Measurements from ENCODE around the gene TOMM20L. TPM values are rescaled to one million over a fixed set of nuclear protein-coding genes. Genes with fewer than 3 reads are reported as not detected.
A peak's percentile ranks its signal among the peaks of the same experiment; 100 is the strongest.

Gene TOMM20L
- total RNA-seq, 1 experiment from 2014 or later, result not detected

DNA sequence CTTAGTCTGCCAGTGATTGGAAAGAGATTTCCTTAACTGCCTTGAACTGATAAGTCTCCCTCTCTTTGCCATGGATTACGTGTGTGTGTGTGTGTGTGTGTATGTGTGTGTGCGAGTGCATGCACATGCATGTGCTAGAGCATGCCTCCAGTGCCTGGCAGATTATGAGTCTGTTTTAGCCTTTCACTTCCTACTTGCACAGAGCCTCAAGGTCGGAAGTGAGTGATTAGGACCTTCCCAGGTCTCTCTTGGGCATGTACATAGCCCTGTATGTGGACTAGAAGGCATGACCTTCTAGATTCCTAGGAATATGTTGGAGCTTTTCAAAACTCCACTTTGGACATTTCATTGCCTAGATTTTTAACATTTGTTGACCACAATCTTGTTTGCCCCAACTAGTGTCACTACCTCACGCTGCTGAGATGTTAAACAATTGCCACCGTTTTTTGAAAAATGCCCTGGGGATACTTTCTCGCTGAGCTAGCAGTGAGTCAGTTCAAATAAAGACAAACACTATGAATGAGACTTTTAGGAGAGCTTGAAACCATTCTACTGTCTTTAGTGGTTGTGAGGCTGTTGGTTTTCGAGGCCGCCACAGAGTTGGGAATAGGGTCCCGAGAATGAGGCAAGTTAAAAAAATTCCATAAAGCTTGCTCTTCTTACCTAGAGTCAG is 60.0 kb downstream of the TOMM20L start:
- Histone ChIP-seq H4K20me1 (ENCODE audit: insufficient read depth) (no peaks in the 10 kb centered on the region), H3K4me2 (peak overlapping the region; percentile 60), H3K27ac (peak overlapping the region; percentile 24), H3K4me1 (replicated peaks; ENCODE audit: insufficient read depth) (peaks cover 19% of the 10 kb centered on the region), H3K27me3 (ENCODE audit: insufficient read depth, low read depth) (no peaks in the 10 kb centered on the region), H3F3A (ENCODE audit: insufficient read depth, low read depth) (peaks cover 16% of the 10 kb centered on the region), H3K9me2 (ENCODE audit: insufficient read depth) (no peaks in the 10 kb centered on the region), H3K79me2 (ENCODE audit: low read depth) (no peaks in the 10 kb centered on the region), H3K4me3 (0 out of 2 replicates have a peak overlapping the region, but pooled peaks have one; percentile 7), H3K36me3 (ENCODE audit: low read depth) (no peaks in the 10 kb centered on the region), H2AFZ (no peak overlapping the region), H3K9me3 (ENCODE audit: insufficient read depth, low read depth) (no peaks in the 10 kb centered on the region)
- CTCF ChIA-PET, result no interaction called here
- TF ChIP-seq EZH2 (IDR thresholded peaks at IDR 0.05; ENCODE audit: low read depth), result no peak
- TF ChIP-seq, protein P1, sequence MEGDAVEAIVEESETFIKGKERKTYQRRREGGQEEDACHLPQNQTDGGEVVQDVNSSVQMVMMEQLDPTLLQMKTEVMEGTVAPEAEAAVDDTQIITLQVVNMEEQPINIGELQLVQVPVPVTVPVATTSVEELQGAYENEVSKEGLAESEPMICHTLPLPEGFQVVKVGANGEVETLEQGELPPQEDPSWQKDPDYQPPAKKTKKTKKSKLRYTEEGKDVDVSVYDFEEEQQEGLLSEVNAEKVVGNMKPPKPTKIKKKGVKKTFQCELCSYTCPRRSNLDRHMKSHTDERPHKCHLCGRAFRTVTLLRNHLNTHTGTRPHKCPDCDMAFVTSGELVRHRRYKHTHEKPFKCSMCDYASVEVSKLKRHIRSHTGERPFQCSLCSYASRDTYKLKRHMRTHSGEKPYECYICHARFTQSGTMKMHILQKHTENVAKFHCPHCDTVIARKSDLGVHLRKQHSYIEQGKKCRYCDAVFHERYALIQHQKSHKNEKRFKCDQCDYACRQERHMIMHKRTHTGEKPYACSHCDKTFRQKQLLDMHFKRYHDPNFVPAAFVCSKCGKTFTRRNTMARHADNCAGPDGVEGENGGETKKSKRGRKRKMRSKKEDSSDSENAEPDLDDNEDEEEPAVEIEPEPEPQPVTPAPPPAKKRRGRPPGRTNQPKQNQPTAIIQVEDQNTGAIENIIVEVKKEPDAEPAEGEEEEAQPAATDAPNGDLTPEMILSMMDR (conservative IDR thresholded peaks at IDR 0.05), result no peak
- intact Hi-C loops (cut with micrococcal nuclease; ENCODE audit: unreplicated experiment), result no loop called here
- no TSS peak for BruUV-seq (replicated peaks)
- DNase-seq, result peak; percentile 53 to 84
- POLR2A ChIA-PET (ENCODE audit: unreplicated experiment), result interaction anchor here (0.5 to 0.7 kb wide), 3 partner anchors 126 to 890 kb away, joined by 3 to 9 read pairs (median 4); no protein-coding TSS in a partner anchor

Other genes starting within 250 kb of the TOMM20L start
- not detected in 2 replicates for gene ARMH4, start 243.7 kb upstream of the TOMM20L start, total RNA-seq (2021)
- 30.4 and 36.3 TPM in 2 replicates for gene ACTR10, start 195.8 kb upstream of the TOMM20L start, total RNA-seq (2021)
- 202 and 277 TPM in 2 replicates for gene PSMA3, start 151.1 kb upstream of the TOMM20L start, total RNA-seq (2021)
- gene ARID4A, start 97.4 kb upstream of the TOMM20L start, total RNA-seq (2021), result 17.0 and 22.2 TPM in 2 replicates
- gene TIMM9, start 31.6 kb downstream of the TOMM20L start, total RNA-seq (2021), result 37.0 and 42.7 TPM in 2 replicates
- 13.2 and 20.4 TPM in 2 replicates for gene KIAA0586, start 31.8 kb downstream of the TOMM20L start, total RNA-seq (2021)
- not detected in 2 replicates for gene DACT1, start 242.0 kb downstream of the TOMM20L start, total RNA-seq (2021)